ENCODE data around the gene DGKK.

- no peak for TF ChIP-seq EZH2 (IDR thresholded peaks at IDR 0.05)
- no peak for TF ChIP-seq POLR2AphosphoS5 (IDR thresholded peaks at IDR 0.05; ENCODE audit: borderline replicate concordance, low read depth, low read length)
- TF ChIP-seq FOXP2 (optimal IDR thresholded peaks at IDR 0.05; ENCODE audit: control extremely low read depth, extremely low read length, insufficient read depth), result no peak
Measured at GRCh38 chrX:50393902-50394301, 76.7 kb downstream of the DGKK start.

Data from SK-N-MC (cell line).